DMS153 treated with DMSO at 0.1 percent for 48 hours (cell line): ENCODE results near the gene ZBTB46.
"Not testable (repeated sequence)": the region's sequence is repeated elsewhere in the genome, so short reads cannot be mapped to it uniquely, and the experiment has no call there.

Experiments used
- DNase-seq: peaks from one replicate; lab custom pipeline; 2025; ENCODE audit not compliant: unreplicated experiment; lab: John Stamatoyannopoulos, UW

Gene ZBTB46

GRCh38 chr20:63736893-63737694 is 94.0 kb downstream of the ZBTB46 start:
- DNase-seq: no peak

- no peak for DNase-seq
These were observed 95.0 kb downstream of the ZBTB46 start, which contains the start of gene LIME1 for GRCh38 chr20:63735859-63736718. TSS of gene LIME1 (plus strand) at chr20:63736664. CDS start at chr20:63737550, 886 bp downstream.

DNA sequence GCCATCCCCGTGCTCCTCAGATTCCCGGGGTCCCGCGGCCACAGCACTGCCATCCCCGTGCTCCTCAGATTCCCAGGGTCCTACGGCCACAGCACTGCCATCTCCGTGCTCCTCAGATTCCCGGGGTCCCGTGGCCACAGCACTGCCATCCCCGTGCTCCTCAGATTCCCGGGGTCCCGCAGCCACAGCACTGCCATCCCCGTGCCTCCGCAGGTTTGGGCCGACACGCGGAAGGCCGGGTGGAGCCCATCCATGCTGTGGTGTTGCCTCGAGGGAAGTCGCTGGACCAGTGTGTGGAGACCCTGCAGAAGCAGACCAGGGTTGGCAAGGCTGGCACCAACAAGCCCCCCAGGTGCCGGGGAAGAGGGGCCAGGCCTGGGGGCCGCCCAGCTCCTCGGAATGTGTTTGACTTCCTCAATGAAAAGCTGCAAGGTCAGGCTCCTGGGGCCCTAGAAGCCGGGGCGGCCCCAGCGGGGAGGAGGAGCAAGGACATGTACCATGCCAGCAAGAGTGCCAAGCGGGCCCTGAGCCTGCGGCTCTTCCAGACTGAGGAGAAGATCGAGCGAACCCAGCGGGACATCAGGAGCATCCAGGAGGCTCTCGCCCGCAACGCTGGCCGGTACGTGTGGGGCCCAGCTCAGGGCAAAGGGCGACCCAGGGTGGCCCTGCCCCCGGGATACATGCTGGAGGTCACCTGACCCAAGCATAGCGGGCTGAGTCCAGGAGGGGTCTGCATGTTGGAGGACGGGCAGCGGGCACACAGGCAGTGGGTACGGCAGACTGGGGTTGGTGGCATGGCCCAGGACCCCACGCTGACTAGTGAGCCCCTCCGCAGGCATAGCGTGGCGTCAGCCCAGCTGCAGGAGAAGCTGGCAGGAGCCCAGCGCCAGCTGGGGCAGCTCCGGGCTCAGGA is 95.9 kb downstream of the ZBTB46 start:
- DNase-seq: no peak

DNA sequence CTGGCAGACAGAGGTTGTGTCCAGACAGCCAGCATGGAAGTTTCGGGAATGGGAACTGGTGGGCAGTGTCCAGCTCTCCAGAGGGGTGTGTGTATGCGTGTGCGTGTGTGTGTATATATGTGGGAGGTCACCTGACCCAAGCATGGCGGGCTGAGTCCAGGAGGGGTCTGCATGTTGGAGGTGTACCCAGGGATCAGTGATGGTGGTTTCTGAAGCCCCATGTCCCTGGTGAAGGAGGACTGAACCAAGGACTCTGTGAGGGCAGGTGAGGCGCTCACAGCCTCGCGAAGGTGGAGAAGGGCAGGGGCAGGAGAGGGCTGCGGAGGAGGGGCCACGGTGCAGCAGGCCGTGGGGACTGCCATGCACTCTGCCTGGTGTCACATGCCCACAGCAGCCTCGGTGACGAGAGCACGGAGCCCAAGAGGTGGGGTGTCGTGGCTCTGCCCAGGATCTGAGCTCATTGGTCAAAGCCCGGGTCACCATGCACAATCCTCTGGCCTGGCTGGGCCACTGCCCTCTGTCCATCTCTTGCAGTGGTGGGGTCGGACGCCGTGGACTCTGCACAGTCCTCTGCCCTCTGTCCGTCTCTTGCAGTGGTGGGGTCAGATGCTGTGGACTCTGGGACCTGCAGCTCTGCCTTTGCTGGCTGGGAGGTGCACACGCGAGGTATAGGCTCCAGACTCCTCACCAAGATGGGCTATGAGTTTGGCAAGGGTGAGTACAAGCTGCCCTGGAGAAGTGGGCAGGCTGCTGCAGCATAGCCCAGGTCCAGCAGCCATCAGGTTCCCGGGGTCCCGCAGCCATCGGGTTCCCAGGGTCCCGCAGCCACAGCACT is 96.7 kb downstream of the ZBTB46 start:
- DNase-seq: no peak

GRCh38 chr20:63733579-63734081 is 97.4 kb downstream of the ZBTB46 start:
- no peak for DNase-seq

- DNase-seq: no peak
These were observed 97.9 kb downstream of the ZBTB46 start for GRCh38 chr20:63733117-63733516.

DNA sequence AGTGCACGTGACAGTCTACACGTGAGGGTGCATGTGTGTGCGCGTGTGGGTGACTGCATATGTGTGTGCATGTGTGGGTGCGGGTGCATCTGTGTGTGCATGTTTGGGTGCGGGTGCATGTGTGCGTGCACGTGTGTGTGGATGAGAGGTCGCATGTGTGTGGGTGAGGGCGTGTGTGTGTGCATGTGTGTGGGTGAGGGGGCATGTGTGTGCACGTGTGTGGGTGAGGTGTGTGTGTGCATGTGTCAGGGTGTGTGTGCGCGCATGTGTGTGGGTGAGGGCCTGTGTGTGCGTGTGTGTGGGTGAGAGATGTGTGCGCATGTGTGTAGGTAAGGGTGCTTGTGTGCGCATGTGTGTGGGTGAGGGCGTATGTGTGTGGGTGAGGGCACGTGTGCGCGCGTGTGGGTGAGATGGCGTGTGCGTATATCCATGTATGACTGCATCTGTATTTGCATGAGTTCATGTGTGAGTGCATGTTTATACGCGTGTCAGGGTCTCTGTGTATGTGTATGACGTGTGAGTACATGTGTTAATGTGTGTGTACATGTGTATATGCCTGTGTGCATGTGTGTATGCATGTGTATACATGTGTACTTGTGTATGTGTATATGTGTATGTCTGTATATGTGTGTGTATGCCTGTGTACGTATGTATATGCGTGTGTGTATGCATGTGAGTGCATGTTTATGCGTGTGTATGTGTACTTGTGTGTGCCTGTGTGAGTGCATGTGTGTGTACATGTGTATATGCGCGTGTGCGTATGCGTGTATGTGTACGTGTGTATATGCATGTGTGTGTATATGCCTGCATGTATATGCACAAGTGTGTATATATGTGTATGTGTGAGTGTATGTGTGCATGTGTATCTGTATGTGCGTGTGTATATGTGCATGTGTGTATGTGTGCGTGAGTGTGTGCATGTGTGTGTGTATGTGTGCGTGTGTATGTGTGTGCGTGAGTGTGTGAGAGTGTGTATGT is 98.7 kb downstream of the ZBTB46 start:
- no peak for DNase-seq

DNA sequence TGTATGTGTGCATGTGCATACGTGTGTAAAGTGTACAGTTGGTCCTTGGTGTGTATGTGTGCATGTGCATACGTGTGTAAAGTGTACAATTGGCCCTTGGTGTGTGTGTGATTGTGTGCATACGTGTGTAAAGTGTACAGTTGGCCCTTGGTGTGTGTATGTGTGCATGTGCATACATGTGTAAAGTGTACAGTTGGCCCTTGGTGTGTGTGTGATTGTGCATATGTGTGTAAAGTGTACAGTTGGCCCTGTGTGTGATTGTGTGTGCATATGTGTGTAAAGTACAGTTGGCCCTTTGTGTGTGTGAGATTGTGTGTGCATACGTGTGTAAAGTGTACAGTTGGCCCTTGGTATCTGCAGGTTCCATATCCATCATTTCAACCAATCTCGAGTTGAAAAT is 99.7 kb downstream of the ZBTB46 start:
- DNase-seq: no peak

GRCh38 chr20:63730189-63730733 is 100.8 kb downstream of the ZBTB46 start:
- not testable (repeated sequence) for DNase-seq

DNA sequence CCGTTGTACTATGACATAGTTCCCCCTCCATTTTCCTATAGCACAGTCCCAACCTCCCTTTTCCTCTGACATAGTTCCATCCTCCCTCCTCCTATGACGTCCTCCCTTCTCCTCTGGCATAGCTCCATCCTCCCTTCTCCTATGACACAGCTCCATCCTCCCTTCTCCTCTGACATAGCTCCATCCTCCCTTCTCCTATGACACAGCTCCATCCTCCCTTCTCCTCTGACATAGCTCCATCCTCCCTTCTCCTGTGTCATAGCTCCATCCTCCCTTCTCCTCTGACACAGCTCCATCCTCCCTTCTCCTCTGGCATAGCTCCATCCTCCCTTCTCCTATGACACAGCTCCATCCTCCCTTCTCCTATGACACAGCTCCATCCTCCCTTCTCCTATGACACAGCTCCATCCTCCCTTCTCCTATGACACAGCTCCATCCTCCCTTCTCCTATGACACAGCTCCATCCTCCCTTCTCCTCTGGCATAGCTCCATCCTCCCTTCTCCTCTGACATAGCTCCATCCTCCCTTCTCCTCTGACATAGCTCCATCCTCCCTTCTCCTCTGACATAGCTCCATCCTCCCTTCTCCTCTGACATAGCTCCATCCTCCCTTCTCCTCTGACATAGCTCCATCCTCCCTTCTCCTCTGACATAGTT is 108.0 kb downstream of the ZBTB46 start:
- not testable (repeated sequence) for DNase-seq

GRCh38 chr20:63718996-63719395 is 112.1 kb downstream of the ZBTB46 start:
- no peak for DNase-seq

DNA sequence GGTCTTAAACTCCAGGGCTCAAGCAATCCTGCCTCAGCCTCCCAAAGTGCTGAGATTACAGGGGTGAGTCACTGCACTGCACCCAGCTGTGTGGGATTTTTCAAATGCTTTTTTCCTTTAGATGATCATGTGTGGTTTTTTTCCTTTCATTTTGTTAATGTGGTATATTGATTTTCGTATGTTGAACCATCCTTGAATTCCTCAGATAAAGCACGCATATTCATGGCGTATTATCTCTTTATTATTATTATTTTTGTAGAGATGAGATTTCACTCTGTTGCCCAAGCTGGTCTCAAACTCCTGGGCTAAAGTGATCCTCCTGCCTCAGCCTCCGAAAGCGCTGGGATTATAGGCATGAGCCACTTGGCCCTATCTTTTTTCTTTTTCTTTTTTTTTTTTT is 116.2 kb downstream of the ZBTB46 start:
- DNase-seq: no peak

- DNase-seq: no peak
These were observed 118.9 kb downstream of the ZBTB46 start for GRCh38 chr20:63712191-63712590.

- DNase-seq: no peak
These were observed 119.9 kb downstream of the ZBTB46 start for GRCh38 chr20:63711085-63711645.

GRCh38 chr20:63709149-63709527 is 121.9 kb downstream of the ZBTB46 start:
- DNase-seq: no peak

DNA sequence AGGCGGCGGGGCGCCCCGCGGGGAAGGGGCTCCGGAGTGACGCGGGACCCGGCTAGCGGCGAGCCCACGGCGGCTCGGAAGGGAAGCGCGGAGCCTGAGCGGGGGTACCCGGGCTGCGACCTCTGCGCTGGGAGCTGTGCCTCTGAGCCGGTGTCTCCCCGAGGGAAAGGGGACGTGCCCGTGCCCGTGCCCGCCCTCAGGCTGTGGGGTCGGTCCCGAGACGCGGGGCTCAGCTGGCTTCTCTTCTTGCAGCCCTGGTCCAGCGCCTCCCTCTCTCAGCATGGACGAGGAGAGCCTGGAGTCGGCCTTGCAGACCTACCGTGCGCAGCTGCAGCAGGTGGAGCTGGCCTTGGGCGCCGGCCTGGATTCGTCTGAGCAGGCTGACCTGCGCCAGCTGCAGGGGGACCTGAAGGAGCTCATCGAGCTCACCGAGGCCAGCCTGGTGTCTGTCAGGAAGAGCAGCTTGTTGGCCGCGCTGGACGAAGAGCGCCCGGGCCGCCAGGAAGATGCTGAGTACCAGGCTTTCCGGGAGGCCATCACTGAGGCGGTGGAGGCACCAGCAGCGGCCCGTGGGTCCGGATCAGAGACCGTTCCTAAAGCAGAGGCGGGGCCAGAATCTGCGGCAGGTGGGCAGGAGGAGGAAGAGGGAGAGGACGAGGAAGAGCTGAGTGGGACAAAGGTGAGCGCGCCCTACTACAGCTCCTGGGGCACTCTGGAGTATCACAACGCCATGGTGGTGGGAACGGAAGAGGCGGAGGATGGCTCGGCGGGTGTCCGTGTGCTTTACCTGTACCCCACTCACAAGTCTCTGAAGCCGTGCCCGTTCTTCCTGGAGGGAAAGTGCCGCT is 122.5 kb downstream of the ZBTB46 start:
- DNase-seq: no peak
